ENCODE results near the gene ANKRD16. TPM values are rescaled to one million over a fixed set of nuclear protein-coding genes. Genes with fewer than 3 reads are reported as not detected.
A peak's percentile ranks its signal among the peaks of the same experiment; 100 is the strongest.
"Not testable (repeated sequence)": the region's sequence is repeated elsewhere in the genome, so short reads cannot be mapped to it uniquely, and the experiment has no call there.

ANKRD16 gene
- total RNA-seq, 1 experiment from 2014 or later, result 5.8 TPM

GRCh38 chr10:5876181-5876768 lies 13.4 kb downstream of the ANKRD16 start:
- peak; percentile 96 for DNase-seq (ENCODE audit: low read depth)

- DNase-seq (ENCODE audit: low read depth), result peak; percentile 75
These were observed 16.1 kb downstream of the ANKRD16 start for GRCh38 chr10:5873515-5873995.

DNA sequence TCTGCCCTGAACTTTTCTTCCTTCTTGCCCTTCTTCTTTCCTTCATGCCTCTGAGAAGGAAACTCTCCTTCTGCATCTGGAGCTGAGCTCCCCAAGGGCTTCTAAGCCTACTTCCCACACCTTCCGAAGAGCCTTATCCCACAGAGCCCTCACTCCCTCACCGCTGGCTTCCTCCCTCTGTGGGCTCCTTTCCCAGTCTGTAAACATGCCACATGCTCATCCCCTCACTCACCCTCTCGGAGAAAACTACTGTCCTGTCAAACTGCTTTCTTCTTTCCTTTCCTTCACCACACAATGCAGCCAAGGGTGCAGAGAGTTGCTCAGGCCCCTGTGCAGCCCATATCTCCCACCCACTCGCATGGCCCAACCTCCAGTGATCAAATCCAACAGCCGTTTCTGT lies 18.1 kb downstream of the ANKRD16 start:
- DNase-seq (ENCODE audit: low read depth), result peak; percentile 21

- no peak for DNase-seq (ENCODE audit: low read depth)
These were observed 20.5 kb downstream of the ANKRD16 start for GRCh38 chr10:5869156-5869555.

- DNase-seq (ENCODE audit: low read depth), result not testable (repeated sequence)
These were observed 21.3 kb downstream of the ANKRD16 start for GRCh38 chr10:5868383-5868782.

- not testable (repeated sequence) for DNase-seq (ENCODE audit: low read depth)
These were observed 22.5 kb downstream of the ANKRD16 start for GRCh38 chr10:5867091-5867615.

DNA sequence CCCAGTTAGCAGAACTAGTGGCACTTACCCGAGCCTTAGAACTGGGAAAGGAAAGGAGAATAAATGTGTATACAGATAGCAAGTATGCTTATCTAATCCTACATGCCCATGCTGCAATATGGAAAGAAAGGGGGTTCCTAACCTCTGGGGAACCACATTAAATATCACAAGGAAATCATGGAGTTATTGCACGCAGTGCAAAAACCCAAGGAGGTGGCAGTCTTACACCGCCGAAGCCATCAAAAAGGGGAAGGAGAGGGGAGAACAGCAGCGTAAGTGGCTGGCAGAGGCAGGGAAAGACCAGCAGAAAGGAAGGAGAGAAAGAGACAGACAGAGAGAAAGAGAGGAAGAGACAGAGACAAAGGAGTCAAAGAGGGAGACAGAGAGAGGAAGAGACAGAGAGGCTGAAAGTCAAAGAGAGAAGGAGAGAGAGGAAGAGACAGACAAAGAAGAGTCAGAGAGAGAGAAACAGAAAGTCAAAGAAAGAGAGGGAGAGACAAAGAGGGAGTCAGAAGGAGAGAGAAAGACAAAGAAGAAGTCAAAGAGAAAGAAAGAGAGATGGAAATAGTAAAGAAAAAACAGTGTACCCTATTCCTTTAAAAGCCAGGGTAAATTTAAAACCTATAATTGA lies 23.1 kb downstream of the ANKRD16 start:
- not testable (repeated sequence) for DNase-seq (ENCODE audit: low read depth)

- not testable (repeated sequence) for DNase-seq (ENCODE audit: low read depth)
These were observed 26.6 kb downstream of the ANKRD16 start for GRCh38 chr10:5862981-5863685.

DNA sequence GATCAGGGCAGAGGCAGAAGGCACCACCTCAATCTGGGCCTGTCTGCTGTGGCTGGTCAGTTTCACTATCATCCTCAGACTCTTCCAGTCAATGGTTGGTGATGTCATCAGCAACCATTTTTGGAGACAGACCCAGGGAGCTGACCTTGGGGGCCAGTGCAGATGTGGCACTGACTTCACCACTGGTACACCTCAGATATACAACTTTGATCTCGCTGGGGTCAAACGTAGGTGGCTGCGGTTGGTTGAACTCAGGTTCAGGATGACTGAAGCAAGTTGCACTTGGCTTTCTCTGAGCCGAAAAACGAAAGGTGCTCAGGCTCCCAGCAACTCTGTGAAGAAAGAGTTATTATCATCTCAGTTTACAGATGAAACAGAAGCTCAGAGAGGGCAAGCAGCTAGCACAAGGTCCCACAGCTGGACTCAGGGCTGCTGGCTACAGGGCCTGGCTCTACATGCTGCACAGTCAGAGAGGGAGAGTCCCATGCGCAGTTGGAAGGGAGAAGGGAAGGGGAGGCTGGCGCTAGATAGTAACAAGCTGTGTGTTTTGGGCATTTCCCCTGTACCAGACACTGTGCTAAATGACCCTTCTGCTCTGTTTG lies 27.2 kb downstream of the ANKRD16 start:
- no peak for DNase-seq (ENCODE audit: low read depth)

- no peak for DNase-seq (ENCODE audit: low read depth)
These were observed 29.6 kb downstream of the ANKRD16 start for GRCh38 chr10:5860066-5860465.

DNA sequence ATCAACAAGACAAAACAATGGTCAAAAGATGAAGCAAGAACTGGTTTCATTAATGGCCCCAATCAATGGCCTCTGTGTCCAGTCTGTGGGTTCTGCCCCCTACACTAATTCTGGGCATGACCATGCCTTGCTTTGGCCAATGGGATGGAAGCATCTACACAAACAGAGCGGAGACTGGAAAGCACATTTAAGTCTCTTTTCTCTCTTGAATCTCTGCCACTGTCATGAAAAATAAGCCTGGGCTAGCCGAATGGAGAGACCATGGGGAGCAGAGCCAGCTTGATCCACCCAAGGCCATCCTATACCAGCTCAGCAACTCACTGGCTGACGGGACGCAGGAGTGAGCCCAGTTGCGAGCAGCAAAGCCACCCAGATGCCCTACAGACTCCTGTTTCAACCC lies 30.9 kb downstream of the ANKRD16 start:
- no peak for DNase-seq (ENCODE audit: low read depth)

DNA sequence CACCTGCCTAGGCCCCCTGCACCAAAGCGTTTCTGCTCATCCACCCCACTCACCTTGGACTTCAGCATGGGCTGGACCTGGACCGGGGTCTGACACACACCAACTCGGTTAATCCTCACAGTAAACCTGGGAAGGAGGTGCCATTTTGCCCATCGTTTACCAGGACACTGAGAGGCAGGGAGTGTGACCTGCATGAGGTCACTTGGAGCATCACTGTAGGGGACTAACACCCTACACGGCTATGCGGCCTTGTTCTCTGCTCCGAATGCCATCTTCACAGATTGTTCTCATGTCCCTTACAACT lies 33.0 kb downstream of the ANKRD16 start:
- no peak for DNase-seq (ENCODE audit: low read depth)

GRCh38 chr10:5855979-5856700 lies 33.6 kb downstream of the ANKRD16 start:
- no peak for DNase-seq (ENCODE audit: low read depth)

DNA sequence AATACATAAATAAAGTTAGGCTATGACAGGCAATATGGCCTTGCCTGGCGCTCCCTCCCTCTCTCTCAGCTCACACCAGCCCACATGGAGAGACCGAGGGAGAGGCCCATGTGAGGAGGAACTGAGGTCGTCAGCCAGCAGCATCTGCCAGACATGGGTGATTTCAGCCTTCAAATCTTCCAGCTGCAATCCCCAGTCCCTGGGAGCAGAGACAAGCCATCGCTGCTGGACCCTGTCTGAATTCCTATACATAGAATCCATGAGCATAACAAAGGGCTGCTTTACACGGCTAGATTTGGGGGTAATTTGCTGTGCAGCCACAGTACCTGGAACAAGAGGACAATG lies 35.6 kb downstream of the ANKRD16 start:
- DNase-seq (ENCODE audit: low read depth), result no peak

- not testable (repeated sequence) for DNase-seq (ENCODE audit: low read depth)
These were observed 43.0 kb downstream of the ANKRD16 start for GRCh38 chr10:5846667-5847066.

DNA sequence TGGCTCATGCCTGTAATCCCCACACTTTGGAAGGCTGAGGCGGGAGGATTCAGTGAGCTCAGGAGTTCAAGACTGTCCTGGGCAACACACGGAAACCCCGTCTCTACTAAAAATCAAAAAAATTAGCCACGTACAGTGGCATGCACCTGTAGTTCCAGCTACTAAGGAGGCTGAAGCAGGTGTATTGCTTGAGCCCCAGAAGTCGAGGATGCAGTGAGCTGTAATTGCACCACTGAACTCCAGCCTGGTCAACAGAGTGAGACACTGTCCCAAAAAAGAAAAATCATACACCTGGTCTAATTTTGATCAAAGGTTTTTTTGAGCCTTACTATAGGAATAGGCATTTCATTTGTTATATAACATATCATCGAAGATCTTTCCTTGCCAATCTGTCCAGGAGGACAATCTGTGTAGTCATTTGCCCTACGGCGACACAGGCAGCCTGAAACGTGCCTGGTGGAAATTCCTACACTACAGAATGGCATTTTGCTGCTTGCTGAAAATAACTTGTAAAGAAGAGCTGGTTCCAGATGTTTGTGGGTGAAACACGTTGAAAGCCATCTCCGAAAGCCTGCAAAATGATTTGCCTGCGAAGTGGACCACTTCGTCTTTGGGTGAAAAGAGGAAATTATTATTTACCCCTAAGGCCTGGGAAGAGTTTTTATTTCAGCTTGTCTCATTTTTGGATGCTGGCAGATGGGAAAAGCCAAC lies 45.2 kb downstream of the ANKRD16 start:
- DNase-seq (ENCODE audit: low read depth), result peak; percentile 76

DNA sequence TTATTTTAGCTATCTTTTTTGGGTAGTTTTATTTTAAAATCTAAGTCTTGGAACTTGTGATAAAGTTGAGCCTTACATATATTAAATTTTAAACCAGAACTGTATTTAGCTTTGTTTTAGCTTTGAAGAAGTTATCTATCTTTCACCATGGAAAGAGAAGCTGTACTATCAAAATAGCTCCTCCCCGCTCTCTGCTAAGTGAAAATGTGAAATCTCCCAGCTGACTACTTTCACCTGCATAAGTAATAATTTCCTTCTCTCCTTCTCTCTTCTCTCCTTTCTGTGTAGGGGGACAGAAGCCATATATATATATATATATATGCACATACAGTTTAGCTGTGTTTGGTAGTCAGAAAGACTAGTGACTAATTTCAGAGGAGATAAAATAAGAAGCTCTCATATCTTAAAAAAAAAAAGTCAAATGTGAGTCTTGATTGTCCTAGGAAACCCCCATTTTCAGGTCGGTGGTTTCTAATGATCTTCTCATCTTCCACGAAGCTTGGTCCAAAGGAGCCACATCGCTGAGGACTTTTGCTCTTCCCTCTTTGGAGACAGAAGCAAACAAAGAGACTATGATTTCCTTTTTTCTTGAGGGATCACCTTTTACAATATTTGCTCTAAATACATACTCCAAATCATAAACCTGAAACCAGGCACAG lies 45.9 kb downstream of the ANKRD16 start:
- DNase-seq (ENCODE audit: low read depth), result no peak

GRCh38 chr10:5841965-5842364 lies 47.7 kb downstream of the ANKRD16 start:
- no peak for DNase-seq (ENCODE audit: low read depth)

GRCh38 chr10:5840314-5841307 lies 49.1 kb downstream of the ANKRD16 start:
- DNase-seq (ENCODE audit: low read depth), result peak; percentile 79
